Glomerular endothelial cell (primary cell): Measurements from ENCODE around the gene GPR89B. TPM values are rescaled to one million over a fixed set of nuclear protein-coding genes. Genes with fewer than 3 reads are reported as not detected.
"Not testable (repeated sequence)": the region's sequence is repeated elsewhere in the genome, so short reads cannot be mapped to it uniquely, and the experiment has no call there.

ENCODE experiments used
- DNase-seq: peaks from one replicate; pipeline ENCODE4 v3.0.0-alpha.2; 2011; ENCODE audit warnings: low read depth, low spot score; ENCODE audit errors: extremely low read depth
- total RNA-seq: library from RNA; depleted of rRNA; stranded (reverse); fragments of >200 nt; gene quantifications from 2 replicates; pipeline ENCODE4 v1.2.3, GENCODE V29; 2015

The GPR89B gene
- total RNA-seq, 1 donor from 2014 or later: 20.8 TPM

DNA sequence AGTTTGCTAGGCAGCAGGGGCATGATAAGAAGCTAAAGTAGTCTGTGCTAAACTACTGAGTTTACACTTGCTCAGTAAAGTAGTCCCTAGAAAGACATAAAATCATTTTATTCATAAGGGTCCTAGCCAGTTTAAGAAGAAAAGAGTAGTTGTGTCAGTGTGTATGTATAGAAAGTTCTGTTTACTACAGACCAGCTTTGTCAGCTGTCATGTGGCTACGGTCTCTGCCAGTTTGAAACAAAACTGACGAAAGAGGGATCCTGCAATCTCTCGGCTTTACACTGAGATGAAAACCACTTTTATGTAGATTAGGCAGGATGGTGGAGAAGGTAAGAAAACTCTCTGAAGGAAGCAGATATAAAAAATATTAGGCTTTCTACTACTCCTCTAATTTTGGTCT, 7.1 kb downstream of the GPR89B start:
- DNase-seq: not testable (repeated sequence)

- not testable (repeated sequence) for DNase-seq
Observed at GRCh38 chr1:147940456-147940855, 12.2 kb downstream of the GPR89B start.

GRCh38 chr1:147942563-147942962, 14.3 kb downstream of the GPR89B start:
- not testable (repeated sequence) for DNase-seq

DNA sequence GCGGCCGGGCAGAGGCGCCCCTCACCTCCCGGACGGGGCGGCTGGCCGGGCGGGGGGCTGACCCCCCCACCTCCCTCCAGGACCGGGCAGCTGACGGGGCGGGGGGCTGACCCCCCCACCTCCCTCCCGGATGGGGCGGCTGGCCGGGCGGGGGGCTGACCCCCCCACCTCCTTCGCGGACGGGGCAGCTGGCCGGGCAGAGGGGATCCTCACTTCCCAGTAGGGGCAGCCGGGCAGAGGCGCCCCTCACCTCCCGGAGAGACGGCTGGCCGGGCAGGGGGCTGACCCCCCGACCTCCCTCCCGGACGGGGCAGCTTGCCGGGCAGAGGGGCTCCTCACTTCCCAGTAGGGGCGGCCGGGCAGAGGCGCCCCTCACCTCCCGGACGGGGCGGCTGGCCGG, 21.3 kb downstream of the GPR89B start:
- DNase-seq: not testable (repeated sequence)

DNA sequence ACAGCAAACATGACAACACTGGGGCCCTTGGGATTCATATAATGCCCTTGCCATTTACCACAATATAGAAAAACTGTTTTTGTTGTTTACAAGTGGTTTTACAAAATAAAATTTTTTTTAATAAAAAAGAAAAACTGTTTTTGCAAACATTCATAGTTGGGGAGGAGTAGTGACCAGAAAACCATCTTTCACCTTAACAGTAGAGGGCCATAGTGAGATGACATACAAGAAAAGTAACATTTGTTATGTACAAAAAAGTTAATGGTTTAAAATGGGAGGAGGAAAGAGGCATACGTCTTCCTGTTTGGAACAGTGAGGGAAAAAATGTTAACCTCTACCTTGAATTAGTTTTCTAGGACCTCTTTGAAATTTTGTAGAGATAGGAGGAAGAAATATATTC, 30.7 kb downstream of the GPR89B start:
- not testable (repeated sequence) for DNase-seq

- not testable (repeated sequence) for DNase-seq
Observed at GRCh38 chr1:147959680-147960079, 31.5 kb downstream of the GPR89B start.

GRCh38 chr1:147964575-147964974, 36.4 kb downstream of the GPR89B start:
- not testable (repeated sequence) for DNase-seq

- DNase-seq: not testable (repeated sequence)
Observed at GRCh38 chr1:147966657-147967056, 38.4 kb downstream of the GPR89B start.

DNA sequence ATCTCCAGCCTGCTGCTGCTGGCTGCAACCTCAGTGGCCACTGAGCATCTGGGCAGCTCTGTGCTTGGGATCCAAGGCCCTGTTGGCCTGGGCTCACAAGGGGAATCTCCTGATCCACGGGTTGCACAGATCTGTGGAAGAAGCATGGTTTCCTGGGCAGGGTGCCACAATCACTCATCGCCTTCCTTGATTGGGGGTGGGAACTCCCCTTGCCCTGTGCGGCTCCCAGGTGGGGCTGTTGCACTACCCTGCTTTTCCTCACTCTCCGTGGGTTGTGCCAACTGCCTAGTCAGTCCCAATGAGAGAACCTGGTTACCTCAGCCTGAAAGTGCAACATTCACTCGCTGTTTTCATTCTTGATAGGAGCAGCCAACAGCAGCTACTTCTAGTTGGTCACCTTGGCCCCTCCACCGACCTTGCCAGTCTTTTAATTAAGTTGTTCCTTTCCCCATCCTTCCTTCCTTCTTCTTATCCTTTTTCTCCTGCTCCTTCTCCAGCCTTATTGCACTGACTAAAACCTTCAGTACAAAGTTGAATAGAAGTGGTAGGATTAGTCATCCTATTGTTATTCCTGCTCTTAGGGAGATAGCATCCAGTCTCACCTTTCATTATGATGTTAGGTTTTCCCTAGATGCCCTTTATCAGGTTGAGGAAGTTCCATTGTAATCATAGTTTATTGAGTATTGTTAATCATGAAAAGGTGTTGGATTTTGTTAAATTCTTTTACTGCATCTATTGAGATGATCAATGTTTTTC, 50.9 kb downstream of the GPR89B start:
- DNase-seq: not testable (repeated sequence)

DNA sequence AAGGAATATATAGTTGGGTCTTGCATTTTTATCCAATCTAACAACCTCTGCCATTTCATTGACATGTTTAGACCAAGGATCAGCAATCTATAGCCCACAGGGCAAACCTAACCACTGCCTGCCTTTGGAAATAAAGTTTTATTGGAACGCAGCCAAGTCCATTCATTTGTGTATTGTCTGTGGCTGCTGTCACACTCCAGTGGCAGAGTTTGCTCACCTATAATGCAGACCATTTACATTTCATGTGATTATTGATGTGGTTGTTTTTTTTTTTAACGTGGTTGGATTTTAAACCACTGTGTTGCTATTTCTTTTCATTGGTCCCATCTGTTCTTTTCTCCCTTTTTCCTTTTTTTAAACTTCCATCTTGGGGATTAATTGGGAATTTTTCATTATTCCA, 57.2 kb downstream of the GPR89B start:
- DNase-seq: not testable (repeated sequence)

DNA sequence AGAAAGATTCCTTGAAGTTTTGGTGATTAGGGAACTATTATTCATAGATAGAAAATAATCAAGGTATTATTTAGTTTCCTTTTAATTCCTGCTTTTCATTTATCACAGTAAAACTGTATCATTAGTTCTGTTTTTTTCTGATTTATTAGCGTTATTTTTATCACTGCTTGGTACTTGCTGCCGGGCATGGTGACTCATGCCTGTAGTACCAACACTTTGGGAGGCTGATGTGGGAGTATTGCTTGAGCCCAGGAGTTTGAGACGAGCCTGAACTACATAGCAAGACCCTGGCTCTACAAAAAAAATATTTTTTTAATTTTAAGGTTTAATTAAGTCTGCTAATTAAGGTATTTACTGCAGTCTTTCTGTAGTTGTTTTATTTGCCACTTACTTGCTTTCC, 59.7 kb downstream of the GPR89B start:
- not testable (repeated sequence) for DNase-seq

DNA sequence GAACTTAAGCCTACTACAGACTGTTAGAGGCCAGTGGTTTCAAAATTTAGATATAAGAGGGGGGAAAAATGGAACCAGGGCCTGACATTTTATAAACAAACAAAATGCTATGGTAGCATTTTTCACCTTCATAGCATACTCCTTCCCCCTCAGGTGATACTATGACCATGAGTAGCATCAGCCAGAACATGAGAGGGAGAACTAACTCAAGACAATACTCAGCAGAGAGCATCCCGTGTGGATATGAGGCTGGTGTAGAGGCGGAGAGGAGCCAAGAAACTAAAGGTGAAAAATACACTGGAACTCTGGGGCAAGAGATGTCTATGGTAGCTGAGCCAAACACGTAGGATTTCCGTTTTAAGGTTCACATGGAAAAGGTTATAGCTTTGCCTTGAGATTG, 64.7 kb downstream of the GPR89B start:
- not testable (repeated sequence) for DNase-seq

DNA sequence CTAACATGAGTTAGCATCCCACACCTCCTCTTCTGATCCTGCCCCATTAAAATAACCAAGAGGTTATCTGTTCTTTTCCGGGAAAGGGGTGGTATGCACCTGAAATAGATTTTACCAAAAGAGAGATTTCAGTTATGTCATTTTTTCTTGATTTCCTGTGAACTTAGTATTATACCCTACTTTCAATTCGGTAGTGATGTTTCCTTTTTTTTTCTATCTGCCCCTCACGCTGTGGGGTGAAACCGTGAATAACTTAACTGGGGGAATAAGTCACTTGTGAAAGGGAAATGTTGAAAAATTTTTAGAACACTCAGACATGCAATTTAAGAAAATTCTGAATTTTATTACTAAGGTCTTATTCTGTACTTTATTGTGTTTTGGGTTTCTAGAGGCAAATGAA, 65.2 kb downstream of the GPR89B start:
- DNase-seq: not testable (repeated sequence)

- not testable (repeated sequence) for DNase-seq
Observed at GRCh38 chr1:147993825-147994615, 65.8 kb downstream of the GPR89B start.

DNA sequence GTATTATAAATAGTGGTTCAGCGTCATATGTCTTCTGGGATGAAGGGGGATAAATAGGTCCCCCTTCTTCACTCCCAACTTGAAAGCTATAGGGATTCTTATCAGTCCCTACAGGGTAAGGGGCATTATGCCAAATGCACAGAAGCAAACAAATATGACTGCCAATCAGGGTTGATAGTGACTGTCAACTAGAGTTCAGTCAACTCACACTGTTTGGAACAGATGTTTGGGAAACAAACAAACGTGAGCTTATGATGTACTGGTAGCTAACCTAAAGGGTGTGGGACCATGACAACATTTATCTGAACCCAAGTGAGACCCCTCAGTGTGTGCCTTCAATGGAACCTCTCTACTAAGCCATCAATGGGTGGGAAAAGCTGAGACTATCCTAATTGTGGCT, 67.9 kb downstream of the GPR89B start:
- DNase-seq: not testable (repeated sequence)

- not testable (repeated sequence) for DNase-seq
Observed at GRCh38 chr1:148007724-148008123, 79.5 kb downstream of the GPR89B start.

DNA sequence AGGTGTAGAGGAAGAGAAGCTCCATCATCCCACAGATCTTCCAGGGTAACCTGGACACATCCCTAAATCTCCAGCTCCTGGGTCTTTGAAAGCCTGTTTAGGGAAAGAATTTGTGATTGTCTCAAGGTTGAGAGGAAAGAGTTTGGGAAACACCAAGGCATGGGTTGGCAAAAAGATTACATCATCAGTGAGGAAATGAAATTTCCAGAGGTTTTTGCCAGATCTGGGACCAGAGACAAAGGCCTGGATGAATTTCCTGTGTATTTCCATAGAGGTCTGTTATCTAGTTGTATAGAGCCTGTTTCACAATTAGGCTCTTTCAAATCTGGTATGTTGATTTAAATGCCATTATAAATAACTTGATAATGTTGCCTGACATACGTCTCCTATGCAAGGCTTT, 82.3 kb downstream of the GPR89B start:
- no peak for DNase-seq

DNA sequence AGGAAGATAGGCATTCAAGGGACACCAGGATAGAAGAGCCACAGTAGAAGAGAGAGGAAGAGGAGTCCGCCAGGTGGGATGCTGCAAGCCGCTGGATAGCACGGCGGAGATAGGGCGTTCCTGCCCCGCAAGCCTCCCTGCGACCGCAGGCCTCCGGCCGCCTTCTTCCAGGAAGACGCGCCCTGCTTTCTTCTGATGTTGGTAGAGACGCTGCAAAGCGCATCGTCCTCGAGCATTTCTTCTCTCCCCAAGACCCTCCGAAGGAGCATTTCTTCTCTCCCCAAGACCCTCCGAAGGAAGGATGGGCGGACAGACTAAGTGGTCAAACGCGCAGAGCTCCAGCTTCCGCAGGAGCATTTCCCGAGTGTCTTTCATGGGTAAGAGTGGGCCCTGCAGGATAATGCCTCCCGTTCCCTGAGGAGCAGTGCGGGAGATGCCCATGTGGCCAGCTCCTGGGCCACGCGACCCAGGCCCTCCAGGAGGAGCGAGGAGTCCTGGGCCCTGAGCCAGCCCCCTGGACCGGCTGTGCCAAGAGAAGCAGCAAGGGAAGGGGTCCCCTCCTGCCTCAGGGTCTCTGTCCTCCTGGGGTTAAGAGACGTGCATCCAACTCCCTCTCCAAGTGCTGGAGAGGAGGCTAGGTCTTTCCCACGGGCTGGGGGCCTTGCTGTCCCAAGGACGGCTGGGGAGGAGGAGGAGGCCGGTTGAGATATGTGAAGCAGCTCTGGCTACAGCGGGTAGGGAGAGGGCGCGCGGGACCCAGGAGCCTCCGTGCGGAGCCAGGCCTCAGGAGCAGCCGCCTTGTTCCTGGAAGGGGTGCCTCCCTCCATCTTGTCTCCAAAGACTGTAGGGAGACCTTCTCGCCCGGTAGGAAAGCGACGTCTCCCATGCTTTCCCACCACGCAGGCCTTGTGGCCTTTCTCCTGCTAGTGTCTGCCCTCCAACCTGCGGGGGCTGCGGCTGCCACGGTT, 85.2 kb downstream of the GPR89B start:
- not testable (repeated sequence) for DNase-seq

DNA sequence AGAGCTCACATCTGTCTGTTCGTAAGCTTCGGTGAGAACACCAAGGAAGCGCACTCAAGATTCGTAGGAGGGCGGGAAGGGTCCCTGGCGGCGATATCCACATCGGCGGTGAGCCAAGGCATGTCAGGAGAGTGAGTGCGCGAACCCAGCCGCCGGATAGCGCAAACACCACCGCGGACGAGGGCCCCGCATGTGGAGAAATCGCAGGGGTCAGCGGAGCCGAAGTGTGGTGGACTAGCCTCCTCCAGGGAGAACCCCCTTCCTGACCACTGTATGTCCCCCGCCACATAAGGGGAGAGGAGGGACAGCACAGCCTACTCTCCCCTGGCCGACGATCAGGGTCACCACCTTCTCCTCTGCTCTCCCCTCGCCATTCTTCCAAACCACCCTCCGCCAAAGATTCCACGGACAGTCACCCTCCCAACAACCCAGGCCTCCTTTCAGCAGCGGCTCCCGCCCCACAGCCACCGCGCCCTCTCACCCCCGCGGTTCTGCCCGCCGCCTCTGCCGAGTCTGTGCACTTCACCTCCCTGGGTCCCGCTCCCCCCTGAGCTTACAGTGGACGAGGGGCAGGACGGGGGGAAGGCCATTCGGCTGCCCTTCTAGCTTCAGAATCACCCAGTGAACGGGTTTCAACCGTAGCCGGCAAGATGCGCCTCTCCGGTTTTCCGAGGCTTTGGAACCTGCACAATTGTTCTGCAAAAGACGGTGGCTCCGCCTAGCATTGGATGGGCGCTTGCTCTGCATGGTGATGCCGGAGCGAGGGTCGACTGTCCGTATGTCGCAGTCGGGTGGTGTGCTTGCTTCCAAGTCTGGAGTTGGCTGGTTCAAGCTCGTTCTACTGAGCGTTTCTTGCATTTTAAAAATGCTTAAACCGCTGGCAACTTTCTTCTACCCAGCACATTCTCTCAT, 86.3 kb downstream of the GPR89B start:
- DNase-seq: not testable (repeated sequence)

DNA sequence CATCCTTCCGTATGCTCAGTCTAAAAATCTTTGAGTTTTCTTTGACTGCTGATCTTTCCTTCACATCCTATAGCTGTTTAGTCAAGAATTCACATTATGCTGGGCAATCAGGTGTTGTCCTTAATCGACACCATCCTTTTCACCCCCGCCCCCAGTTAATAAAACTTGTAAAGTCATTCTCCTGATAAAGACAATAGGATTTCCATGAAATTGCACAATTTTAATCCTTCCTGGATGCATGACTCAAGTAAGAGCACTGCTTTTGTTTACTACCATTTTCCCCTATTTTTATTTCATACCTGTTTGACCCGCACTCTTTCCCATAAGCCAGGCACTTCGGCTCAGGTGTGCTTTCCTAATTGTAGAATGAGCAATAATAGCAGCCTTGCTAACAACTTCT, 96.7 kb downstream of the GPR89B start:
- DNase-seq: not testable (repeated sequence)
